SJSA1 (cell line): ENCODE results near the gene FCAMR. TPM values are rescaled to one million over a fixed set of nuclear protein-coding genes. Genes with fewer than 3 reads are reported as not detected.

Source experiments
- DNase-seq, 2 experiments: peaks; one replicate each; pipeline ENCODE4 v3.0.0-alpha.2; 2015 to 2020; ENCODE audit warnings: low spot score in 2 of 2, low read depth in 1 of 2
- H3K27ac ChIP-seq: fragments of 250-450 bp; sonication (Bioruptor Pico); 2 replicates; pipeline ENCODE4 v1.5.1; 2020; ENCODE audit warnings: mild to moderate bottlenecking, moderate library complexity
- H3K27me3 ChIP-seq: fragments of 250-450 bp; sonication (Bioruptor Pico); replicated peaks from 2 replicates; pipeline ENCODE4 v1.5.1; 2020; ENCODE audit warnings: mild to moderate bottlenecking, moderate library complexity
- H3K36me3 ChIP-seq: fragments of 250-450 bp; sonication (Bioruptor Pico); 2 replicates; pipeline ENCODE4 v1.5.1; 2020; ENCODE audit warnings: mild to moderate bottlenecking
- H3K4me1 ChIP-seq: fragments of 250-450 bp; sonication (Bioruptor Pico); replicated peaks from 2 replicates; pipeline ENCODE4 v1.6.1; 2021; ENCODE audit warnings: mild to moderate bottlenecking
- H3K4me3 ChIP-seq: fragments of 250-450 bp; sonication (Bioruptor Pico); 2 replicates; pipeline ENCODE4 v1.5.1; 2020; ENCODE audit warnings: mild to moderate bottlenecking
- H3K9me3 ChIP-seq: fragments of 250-450 bp; sonication (Bioruptor Pico); replicated peaks from 2 replicates; pipeline ENCODE4 v1.5.1; 2020; ENCODE audit warnings: mild to moderate bottlenecking
- total RNA-seq: library from RNA; depleted of rRNA; stranded (reverse); fragments of >200 nt; shearing (Covaris generic); gene quantifications from 2 replicates; pipeline ENCODE4 v1.2.3, GENCODE V29; 2014

The FCAMR gene
- total RNA-seq, 1 experiment from 2014 or later = not detected

GRCh38 chr1:207006914-207007313, 36.7 kb upstream of the FCAMR start:
- H3K4me3 ChIP-seq = no peak overlapping the region
- no peaks in the 10 kb centered on the region for H3K27me3 ChIP-seq
- H3K27ac ChIP-seq = peak overlapping the region; percentile 89

GRCh38 chr1:207006083-207006482, 35.8 kb upstream of the FCAMR start:
- peak overlapping the region; percentile 89; the same call in 1 of the 2 replicates for H3K27ac ChIP-seq
- H3K4me3 ChIP-seq = no peak overlapping the region
- H3K4me1 ChIP-seq = peaks cover 28% of the 10 kb centered on the region
- peaks cover 14% of the 10 kb centered on the region for H3K9me3 ChIP-seq
- no peak for DNase-seq
- no peaks in the 10 kb centered on the region for H3K27me3 ChIP-seq
- no peaks in the 10 kb centered on the region for H3K36me3 ChIP-seq

More at GRCh38 chr1:207006914-207007313, 36.7 kb upstream of the FCAMR start:
- Histone ChIP-seq H3K9me3 (peaks cover 14% of the 10 kb centered on the region), H3K4me1 (peaks cover 28% of the 10 kb centered on the region), H3K36me3 (no peaks in the 10 kb centered on the region)
- no peak for DNase-seq

- Histone ChIP-seq H3K36me3 (no peaks in the 10 kb centered on the region), H3K4me3 (no peak overlapping the region), H3K4me1 (peaks cover 28% of the 10 kb centered on the region), H3K9me3 (peaks cover 14% of the 10 kb centered on the region), H3K27me3 (no peaks in the 10 kb centered on the region), H3K27ac (no peak overlapping the region)
- peak; percentile 46 to 73 for DNase-seq
Observed at GRCh38 chr1:207004931-207005830, 34.9 kb upstream of the FCAMR start.

- no peaks in the 10 kb centered on the region for H3K27me3 ChIP-seq
- H3K9me3 ChIP-seq = peaks cover 7% of the 10 kb centered on the region
- H3K4me1 ChIP-seq = peaks cover 27% of the 10 kb centered on the region
- H3K36me3 ChIP-seq = no peaks in the 10 kb centered on the region
- DNase-seq = no peak
- H3K27ac ChIP-seq = no peak overlapping the region
- no peak overlapping the region for H3K4me3 ChIP-seq
Observed at GRCh38 chr1:207003210-207003609, 33.0 kb upstream of the FCAMR start.

- Histone ChIP-seq H3K9me3 (peaks cover 2% of the 10 kb centered on the region), H3K4me3 (no peak overlapping the region), H3K27ac (no peak overlapping the region), H3K4me1 (peaks cover 22% of the 10 kb centered on the region), H3K36me3 (no peaks in the 10 kb centered on the region), H3K27me3 (no peaks in the 10 kb centered on the region)
- no peak for DNase-seq
Observed at GRCh38 chr1:207002724-207003146, 32.5 kb upstream of the FCAMR start.

GRCh38 chr1:207001492-207002245, 31.4 kb upstream of the FCAMR start:
- Histone ChIP-seq H3K27ac (no peak overlapping the region), H3K27me3 (0 out of 2 replicates have a peak, but pooled peaks cover 8% of the 10 kb centered on the region), H3K9me3 (no peaks in the 10 kb centered on the region), H3K4me1 (peaks cover 14% of the 10 kb centered on the region), H3K36me3 (no peaks in the 10 kb centered on the region), H3K4me3 (no peak overlapping the region)
- DNase-seq = no peak

GRCh38 chr1:207000651-207001291, 30.5 kb upstream of the FCAMR start:
- 0 out of 2 replicates have a peak, but pooled peaks cover 9% of the 10 kb centered on the region for H3K27me3 ChIP-seq
- H3K4me1 ChIP-seq = peaks cover 9% of the 10 kb centered on the region
- no peaks in the 10 kb centered on the region for H3K36me3 ChIP-seq
- no peak overlapping the region for H3K4me3 ChIP-seq
- no peak overlapping the region for H3K27ac ChIP-seq
- no peaks in the 10 kb centered on the region for H3K9me3 ChIP-seq
- DNase-seq = no peak

- Histone ChIP-seq H3K27ac (no peak overlapping the region), H3K36me3 (no peaks in the 10 kb centered on the region), H3K27me3 (0 out of 2 replicates have a peak, but pooled peaks cover 9% of the 10 kb centered on the region), H3K9me3 (no peaks in the 10 kb centered on the region), H3K4me3 (no peak overlapping the region), H3K4me1 (peaks cover 5% of the 10 kb centered on the region)
- no peak for DNase-seq
Observed at GRCh38 chr1:206998816-206999215, 28.6 kb upstream of the FCAMR start.

- H3K9me3 ChIP-seq = no peaks in the 10 kb centered on the region
- H3K36me3 ChIP-seq = no peaks in the 10 kb centered on the region
- H3K4me3 ChIP-seq = no peak overlapping the region
- no peaks in the 10 kb centered on the region for H3K4me1 ChIP-seq
- 0 out of 2 replicates have a peak, but pooled peaks cover 9% of the 10 kb centered on the region for H3K27me3 ChIP-seq
- no peak for DNase-seq
- H3K27ac ChIP-seq = no peak overlapping the region
Observed at GRCh38 chr1:206992790-206993189, 22.5 kb upstream of the FCAMR start.

GRCh38 chr1:206987873-206988272, 17.6 kb upstream of the FCAMR start:
- H3K9me3 ChIP-seq = no peaks in the 10 kb centered on the region
- H3K4me1 ChIP-seq = no peaks in the 10 kb centered on the region
- no peak for DNase-seq
- no peaks in the 10 kb centered on the region for H3K36me3 ChIP-seq
- H3K4me3 ChIP-seq = no peak overlapping the region
- peaks cover 15% of the 10 kb centered on the region; the same call in 1 of the 2 replicates for H3K27me3 ChIP-seq
- H3K27ac ChIP-seq = no peak overlapping the region

- H3K4me3 ChIP-seq = no peak overlapping the region
- H3K4me1 ChIP-seq = no peaks in the 10 kb centered on the region
- H3K27me3 ChIP-seq = peaks cover 15% of the 10 kb centered on the region; the same call in 1 of the 2 replicates
- no peak overlapping the region for H3K27ac ChIP-seq
- H3K36me3 ChIP-seq = no peaks in the 10 kb centered on the region
- no peak for DNase-seq
- H3K9me3 ChIP-seq = no peaks in the 10 kb centered on the region
Observed at GRCh38 chr1:206986885-206987284, 16.6 kb upstream of the FCAMR start.

- Histone ChIP-seq H3K9me3 (no peaks in the 10 kb centered on the region), H3K4me1 (no peaks in the 10 kb centered on the region), H3K27ac (no peak overlapping the region), H3K4me3 (no peak overlapping the region), H3K36me3 (no peaks in the 10 kb centered on the region), H3K27me3 (peaks cover 15% of the 10 kb centered on the region; the same call in 1 of the 2 replicates)
- no peak for DNase-seq
Observed at GRCh38 chr1:206986402-206986801, 16.1 kb upstream of the FCAMR start.

- DNase-seq = no peak
- Histone ChIP-seq H3K36me3 (no peaks in the 10 kb centered on the region), H3K4me1 (no peaks in the 10 kb centered on the region), H3K27ac (no peak overlapping the region), H3K9me3 (no peaks in the 10 kb centered on the region), H3K27me3 (peaks cover 15% of the 10 kb centered on the region; the same call in 1 of the 2 replicates), H3K4me3 (no peak overlapping the region)
Observed at GRCh38 chr1:206985162-206985749, 15.0 kb upstream of the FCAMR start.
